ENCODE results near the gene SLC24A3.

SLC24A3 gene

DNA sequence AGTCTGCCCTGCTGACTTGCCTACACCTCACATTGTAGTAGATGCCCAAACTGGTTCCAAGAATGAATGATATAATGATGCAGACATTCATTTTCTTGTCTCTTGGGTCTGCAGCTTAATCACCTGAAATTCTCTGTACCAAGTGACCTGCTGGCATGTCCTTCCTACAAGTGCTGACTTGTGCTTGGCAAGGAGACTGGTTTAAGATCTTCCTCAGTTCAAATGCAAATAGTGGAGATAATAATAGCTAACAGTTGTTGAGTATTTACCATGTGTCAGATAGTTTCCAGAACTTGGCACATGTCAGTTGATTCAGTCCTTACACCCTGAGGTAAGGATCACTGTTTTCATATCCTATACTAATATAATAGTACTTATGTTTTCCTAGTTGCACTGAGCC is 223.4 kb downstream of the SLC24A3 start:
- Mint-ChIP-seq H3K4me1 (ENCODE audit: low read depth) (peaks cover 6% of the 10 kb centered on the region), H3K9me3 (no peaks in the 10 kb centered on the region), H3K36me3 (ENCODE audit: low read depth) (no peaks in the 10 kb centered on the region), H3K4me3 (no peak overlapping the region), H3K27ac (no peak overlapping the region), H3K27me3 (peaks cover 1% of the 10 kb centered on the region)
- intact Hi-C loops (cut with micrococcal nuclease): no loop called here

DNA sequence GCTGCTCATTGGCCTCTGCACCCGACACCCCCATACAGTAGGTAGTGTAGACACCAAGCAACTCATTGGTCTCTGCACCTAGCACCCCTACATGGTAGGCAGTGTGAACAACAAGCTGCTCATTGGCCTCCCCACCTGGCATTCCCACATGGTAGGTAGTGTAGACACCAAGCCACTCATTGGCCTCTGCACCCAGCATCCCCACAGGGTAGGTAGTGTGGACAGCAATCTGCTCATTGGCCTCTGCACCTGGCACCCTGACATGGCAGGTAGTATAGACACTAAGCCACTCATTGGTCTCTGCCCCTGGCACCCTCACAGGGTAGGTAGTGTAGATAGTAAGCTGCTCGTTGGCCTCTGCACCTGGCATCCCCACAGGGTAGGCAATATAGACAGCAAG is 226.0 kb downstream of the SLC24A3 start:
- Mint-ChIP-seq H3K27me3 (peaks cover 1% of the 10 kb centered on the region), H3K9me3 (peaks cover 10% of the 10 kb centered on the region), H3K4me3 (no peak overlapping the region), H3K4me1 (ENCODE audit: low read depth) (peaks cover 6% of the 10 kb centered on the region), H3K36me3 (ENCODE audit: low read depth) (no peaks in the 10 kb centered on the region), H3K27ac (no peak overlapping the region)
- intact Hi-C loops (cut with micrococcal nuclease): no loop called here

DNA sequence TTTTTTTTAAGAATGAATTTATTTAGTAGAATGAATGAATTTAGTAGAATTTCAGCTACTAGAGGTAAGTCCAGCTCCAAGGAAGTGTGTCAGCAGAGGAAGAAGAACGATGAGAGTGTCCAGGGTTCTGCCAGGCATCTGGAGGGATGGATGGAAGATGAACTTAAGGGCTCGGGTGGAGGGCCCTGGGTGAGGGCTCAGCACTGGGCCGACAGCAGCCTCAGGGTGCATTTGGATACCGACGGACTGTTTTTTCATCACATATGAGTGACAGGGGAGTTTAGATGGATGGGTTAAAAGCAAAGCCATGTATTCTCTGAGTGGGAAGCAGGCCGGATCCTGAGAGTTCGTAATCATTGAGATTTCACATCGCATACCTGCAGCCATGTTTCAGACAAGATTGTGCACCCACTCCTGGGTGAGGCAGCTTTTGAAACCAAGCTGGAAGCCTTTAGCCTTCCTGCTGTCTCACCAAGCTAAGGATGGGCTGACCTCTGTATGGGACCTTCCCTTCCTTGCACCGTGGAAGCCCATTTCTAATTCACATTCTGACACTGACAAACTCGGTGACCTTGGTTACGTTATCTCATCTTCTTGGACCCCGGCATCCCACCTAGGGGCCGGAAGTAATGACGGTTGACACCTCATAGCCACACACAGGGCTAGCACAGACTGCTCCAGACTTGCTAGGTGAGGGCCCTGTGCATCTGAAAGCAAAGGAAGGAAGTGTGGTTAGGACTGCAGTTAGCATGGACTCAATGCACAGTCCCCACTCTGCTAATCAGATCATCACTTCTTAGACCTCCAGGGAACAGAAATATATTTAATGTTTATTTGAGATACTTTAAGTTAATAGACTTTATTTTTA is 228.5 kb downstream of the SLC24A3 start:
- no peaks in the 10 kb centered on the region for H3K36me3 Mint-ChIP-seq (ENCODE audit: low read depth)
- intact Hi-C loops (cut with micrococcal nuclease): no loop called here

DNA sequence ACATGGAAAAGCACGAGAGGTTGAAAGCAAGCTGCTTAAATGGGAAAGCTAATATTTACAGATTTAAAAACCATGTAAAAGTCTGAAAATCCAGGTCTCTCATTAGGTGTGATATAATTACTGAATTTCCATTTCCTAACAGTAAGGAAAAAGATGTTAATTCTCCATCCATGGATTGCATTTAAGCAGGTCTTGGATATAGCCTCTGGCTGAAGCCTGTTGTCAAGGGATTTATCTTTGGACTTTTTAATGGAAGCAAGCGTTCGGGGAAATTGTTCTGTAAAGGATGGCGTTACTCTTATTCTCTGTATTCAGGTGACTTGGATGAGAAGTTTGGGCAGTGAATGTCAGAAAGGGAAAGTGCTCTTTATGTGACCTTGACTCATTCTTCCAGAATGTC is 233.8 kb downstream of the SLC24A3 start:
- no peak overlapping the region for H3K4me3 Mint-ChIP-seq
- intact Hi-C loops (cut with micrococcal nuclease): no loop called here
- H3K27ac Mint-ChIP-seq: no peak overlapping the region

More for the DNA sequence above, 228.5 kb downstream of the SLC24A3 start:
- no peaks in the 10 kb centered on the region for H3K4me1 Mint-ChIP-seq (ENCODE audit: low read depth)
- H3K27ac Mint-ChIP-seq: no peak overlapping the region
- peaks cover 1% of the 10 kb centered on the region for H3K27me3 Mint-ChIP-seq
- H3K9me3 Mint-ChIP-seq: peaks cover 32% of the 10 kb centered on the region
- no peak overlapping the region for H3K4me3 Mint-ChIP-seq

DNA sequence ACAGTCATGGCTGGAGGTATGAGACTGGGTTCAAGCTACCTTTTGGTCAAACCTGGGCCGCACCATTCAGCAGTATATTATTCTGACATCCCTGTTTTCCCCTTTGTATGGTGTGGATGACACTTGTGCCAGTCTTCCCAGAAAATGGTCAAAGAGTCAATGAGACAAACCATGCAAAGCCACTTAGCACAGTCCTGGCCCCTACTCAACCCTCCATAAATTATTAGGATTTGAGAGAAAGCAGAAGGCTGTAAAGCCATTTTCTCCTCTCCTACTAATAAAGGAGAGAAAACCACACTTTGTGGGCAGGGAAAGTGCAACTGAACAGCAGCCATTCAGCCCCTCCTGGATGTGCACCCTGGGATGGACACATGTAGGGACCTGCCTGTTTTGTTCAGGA is 236.2 kb downstream of the SLC24A3 start:
- Mint-ChIP-seq H3K27me3 (no peaks in the 10 kb centered on the region), H3K9me3 (peaks cover 20% of the 10 kb centered on the region), H3K4me3 (no peak overlapping the region), H3K27ac (no peak overlapping the region), H3K36me3 (ENCODE audit: low read depth) (no peaks in the 10 kb centered on the region), H3K4me1 (ENCODE audit: low read depth) (peaks cover 16% of the 10 kb centered on the region)
- intact Hi-C loops (cut with micrococcal nuclease): no loop called here

More for the DNA sequence above, 233.8 kb downstream of the SLC24A3 start:
- H3K27me3 Mint-ChIP-seq: no peaks in the 10 kb centered on the region
- peaks cover 32% of the 10 kb centered on the region for H3K9me3 Mint-ChIP-seq
- H3K4me1 Mint-ChIP-seq (ENCODE audit: low read depth): peaks cover 3% of the 10 kb centered on the region
- H3K36me3 Mint-ChIP-seq (ENCODE audit: low read depth): no peaks in the 10 kb centered on the region

DNA sequence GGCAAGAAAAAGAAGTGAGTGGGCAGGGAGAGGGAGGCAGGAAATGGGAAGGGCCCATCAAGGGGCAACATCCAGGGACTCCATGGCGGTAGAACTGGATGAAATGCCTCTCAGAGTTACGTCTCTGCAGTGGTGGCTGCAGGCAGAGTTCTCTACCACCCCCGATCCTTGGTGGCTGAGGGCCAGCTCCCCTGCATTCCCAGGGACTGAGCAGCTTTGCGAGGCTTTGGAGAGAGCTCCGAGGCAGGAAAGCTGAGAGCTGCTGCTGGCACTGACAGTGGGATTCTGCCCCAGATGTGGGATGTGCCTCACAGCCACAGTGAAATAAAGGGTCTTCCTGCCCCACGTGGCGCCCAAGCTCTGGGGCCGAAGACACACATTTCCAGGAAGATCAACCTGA is 236.6 kb downstream of the SLC24A3 start:
- Mint-ChIP-seq H3K4me1 (ENCODE audit: low read depth) (peaks cover 16% of the 10 kb centered on the region), H3K9me3 (peaks cover 16% of the 10 kb centered on the region), H3K4me3 (no peak overlapping the region), H3K27me3 (no peaks in the 10 kb centered on the region), H3K27ac (no peak overlapping the region), H3K36me3 (ENCODE audit: low read depth) (no peaks in the 10 kb centered on the region)
- intact Hi-C loops (cut with micrococcal nuclease): no loop called here

DNA sequence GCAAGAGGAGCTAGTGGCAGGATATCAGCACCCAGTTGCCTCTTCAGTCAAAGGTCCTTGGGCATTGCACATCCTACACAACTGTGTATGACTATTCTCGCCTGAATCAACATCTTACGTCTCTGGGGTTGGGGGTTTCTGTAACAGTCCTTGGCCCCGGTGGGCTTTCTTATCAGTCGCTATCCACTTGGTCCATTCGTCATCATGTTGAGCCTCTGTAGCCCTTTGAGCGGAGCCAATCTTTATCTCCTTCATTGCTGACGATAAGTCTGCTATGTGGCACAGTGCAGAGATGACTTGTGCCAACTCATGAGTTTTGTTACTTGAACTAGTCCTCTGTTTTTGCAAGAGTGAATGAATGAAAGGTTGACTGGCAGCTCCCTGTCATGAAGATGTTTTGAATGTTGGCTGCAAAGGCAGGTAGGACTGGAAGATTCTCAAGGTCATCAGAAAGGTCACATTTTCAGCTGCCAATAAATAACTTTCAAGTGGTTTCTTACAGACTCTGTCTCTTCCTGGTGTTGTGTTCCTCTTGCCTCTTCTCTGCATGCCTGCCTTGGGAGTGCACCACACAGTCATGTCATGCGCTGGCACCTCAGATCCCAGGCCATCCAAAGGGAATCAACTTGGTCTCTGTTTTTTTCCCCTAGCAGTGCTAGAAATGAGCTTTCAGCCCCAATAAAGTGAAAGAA is 238.9 kb downstream of the SLC24A3 start:
- H3K4me3 Mint-ChIP-seq: no peak overlapping the region
- no peaks in the 10 kb centered on the region for H3K9me3 Mint-ChIP-seq
- peaks cover 20% of the 10 kb centered on the region for H3K4me1 Mint-ChIP-seq (ENCODE audit: low read depth)
- intact Hi-C loops (cut with micrococcal nuclease): no loop called here
- H3K36me3 Mint-ChIP-seq (ENCODE audit: low read depth): no peaks in the 10 kb centered on the region
- no peak overlapping the region for H3K27ac Mint-ChIP-seq
- H3K27me3 Mint-ChIP-seq: no peaks in the 10 kb centered on the region

DNA sequence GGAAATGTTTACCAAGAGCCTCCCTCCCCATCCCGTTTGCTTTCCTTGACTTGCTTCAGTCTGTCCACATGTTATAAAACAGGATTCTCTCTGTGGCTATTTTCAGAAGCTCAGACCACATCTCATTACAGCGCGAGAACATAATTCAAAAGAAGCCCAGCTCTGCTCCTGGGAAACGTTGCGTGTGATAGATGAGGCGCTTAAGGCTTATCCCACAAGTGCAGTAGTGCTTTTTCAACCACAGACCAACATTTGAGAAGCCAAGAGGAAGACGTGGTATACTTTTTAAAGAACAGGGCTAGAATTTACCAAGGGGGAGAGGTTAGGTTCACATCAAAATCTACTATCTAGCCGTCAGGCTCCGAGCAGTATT is 239.5 kb downstream of the SLC24A3 start:
- Mint-ChIP-seq H3K4me1 (ENCODE audit: low read depth) (peaks cover 24% of the 10 kb centered on the region), H3K27me3 (no peaks in the 10 kb centered on the region), H3K9me3 (no peaks in the 10 kb centered on the region), H3K36me3 (ENCODE audit: low read depth) (no peaks in the 10 kb centered on the region), H3K4me3 (no peak overlapping the region), H3K27ac (no peak overlapping the region)
- intact Hi-C loops (cut with micrococcal nuclease): no loop called here

DNA sequence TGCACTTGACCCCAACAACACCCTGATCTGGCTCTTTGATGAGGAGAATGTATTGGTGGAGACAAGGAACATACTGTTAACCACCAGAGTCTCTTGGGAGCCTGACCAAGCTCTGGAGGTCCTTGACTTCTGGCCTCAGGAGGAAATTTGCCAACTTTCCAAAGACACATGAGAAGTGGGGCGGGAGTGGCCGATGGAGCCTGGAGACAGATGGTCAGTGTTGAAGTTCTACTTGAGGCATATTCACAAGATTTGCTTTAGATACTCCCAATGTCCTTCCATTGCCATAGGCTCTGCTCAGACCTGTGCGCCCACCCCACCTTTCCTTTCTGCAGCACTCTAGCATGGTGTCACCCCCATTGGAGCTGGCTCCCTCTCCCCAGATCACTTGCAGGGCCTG is 241.0 kb downstream of the SLC24A3 start:
- Mint-ChIP-seq H3K36me3 (ENCODE audit: low read depth) (no peaks in the 10 kb centered on the region), H3K4me1 (ENCODE audit: low read depth) (peaks cover 24% of the 10 kb centered on the region), H3K27me3 (no peaks in the 10 kb centered on the region), H3K9me3 (no peaks in the 10 kb centered on the region), H3K27ac (no peak overlapping the region), H3K4me3 (no peak overlapping the region)
- intact Hi-C loops (cut with micrococcal nuclease): no loop called here

DNA sequence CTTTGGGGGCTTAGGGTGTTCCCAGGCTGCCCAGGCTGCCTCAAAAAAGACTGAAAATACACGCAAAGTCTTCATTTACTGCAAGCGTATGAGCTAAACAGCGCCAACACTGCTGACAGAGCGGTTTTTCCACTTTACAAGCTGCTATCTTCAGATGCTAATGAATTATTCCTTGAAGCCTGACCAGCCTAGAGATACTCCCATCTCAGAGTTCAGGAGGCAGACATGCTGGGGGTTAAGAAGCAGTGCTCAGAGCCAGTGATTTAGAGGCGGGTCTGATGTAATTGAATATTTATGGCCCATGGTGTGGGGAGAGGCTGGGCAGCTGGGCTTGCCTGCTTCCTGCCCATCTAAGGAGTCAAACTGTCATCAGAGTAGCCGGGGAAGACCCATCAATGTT is 241.4 kb downstream of the SLC24A3 start:
- H3K27ac Mint-ChIP-seq: no peak overlapping the region
- H3K4me1 Mint-ChIP-seq (ENCODE audit: low read depth): peaks cover 24% of the 10 kb centered on the region
- H3K4me3 Mint-ChIP-seq: no peak overlapping the region
- intact Hi-C loops (cut with micrococcal nuclease): no loop called here
- H3K27me3 Mint-ChIP-seq: no peaks in the 10 kb centered on the region
- H3K9me3 Mint-ChIP-seq: no peaks in the 10 kb centered on the region
- H3K36me3 Mint-ChIP-seq (ENCODE audit: low read depth): no peaks in the 10 kb centered on the region

DNA sequence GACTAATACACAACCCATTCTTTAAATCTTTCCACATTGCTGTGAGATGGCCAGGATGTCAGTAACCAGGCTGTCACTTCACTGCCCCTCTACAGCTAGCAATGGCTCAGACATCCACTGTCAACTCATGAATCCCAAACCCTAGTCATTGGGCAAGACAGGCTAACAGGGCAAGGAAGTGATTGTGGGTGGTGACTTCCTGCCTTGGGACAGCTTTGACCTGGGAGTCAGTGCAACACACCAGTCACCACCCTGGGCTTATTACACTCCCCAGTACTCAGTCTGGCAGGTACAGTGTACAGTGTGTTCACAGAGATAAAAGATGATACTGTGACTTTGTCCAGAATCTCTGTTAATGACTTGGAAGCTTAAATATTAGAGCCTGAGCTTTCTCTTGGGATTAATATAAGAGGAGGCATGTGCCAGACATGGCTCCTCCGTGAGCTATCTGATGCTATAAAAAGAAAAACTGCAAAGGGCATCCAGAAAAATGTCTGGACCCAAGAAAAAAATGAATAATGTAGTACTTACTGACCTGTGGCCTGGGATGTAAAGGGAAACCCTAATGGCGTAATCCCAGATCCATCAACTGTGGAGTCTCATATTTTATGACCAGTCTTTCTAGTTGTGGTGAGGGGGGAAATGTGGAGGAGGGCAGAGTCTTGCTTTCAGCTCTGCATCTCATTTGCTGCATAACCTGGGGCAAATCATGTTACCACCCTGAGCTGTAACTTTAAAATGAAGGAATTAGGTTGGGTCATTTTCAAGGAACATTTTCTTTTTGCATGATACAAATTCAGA is 244.4 kb downstream of the SLC24A3 start:
- no peak overlapping the region for H3K4me3 Mint-ChIP-seq
- H3K36me3 Mint-ChIP-seq (ENCODE audit: low read depth): no peaks in the 10 kb centered on the region
- intact Hi-C loops (cut with micrococcal nuclease): no loop called here
- no peaks in the 10 kb centered on the region for H3K27me3 Mint-ChIP-seq
- H3K27ac Mint-ChIP-seq: no peak overlapping the region
- H3K9me3 Mint-ChIP-seq: no peaks in the 10 kb centered on the region
- H3K4me1 Mint-ChIP-seq (ENCODE audit: low read depth): peaks cover 16% of the 10 kb centered on the region

DNA sequence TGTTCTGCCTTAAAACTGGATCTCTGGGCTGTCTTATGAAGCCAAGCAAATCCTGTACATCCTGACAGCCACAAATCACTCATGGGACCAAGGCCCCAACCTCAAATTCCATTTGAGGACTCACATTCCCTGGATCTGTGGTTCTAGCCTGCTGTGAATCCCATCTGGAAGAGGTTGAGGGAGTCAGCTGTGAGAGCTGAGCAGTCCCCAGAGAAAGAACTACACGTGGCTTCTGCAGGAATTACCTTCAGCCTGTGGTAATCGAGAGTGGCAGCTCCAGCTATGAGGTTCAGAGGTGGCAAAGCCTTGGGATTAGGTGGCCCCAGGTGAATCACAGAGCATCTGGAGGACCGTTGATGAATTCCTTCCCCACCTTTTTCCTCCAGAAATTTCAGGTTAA is 245.2 kb downstream of the SLC24A3 start:
- no peak overlapping the region for H3K4me3 Mint-ChIP-seq
- no peaks in the 10 kb centered on the region for H3K9me3 Mint-ChIP-seq
- H3K4me1 Mint-ChIP-seq (ENCODE audit: low read depth): peaks cover 8% of the 10 kb centered on the region
- H3K36me3 Mint-ChIP-seq (ENCODE audit: low read depth): no peaks in the 10 kb centered on the region
- H3K27me3 Mint-ChIP-seq: no peaks in the 10 kb centered on the region
- intact Hi-C loops (cut with micrococcal nuclease): no loop called here
- no peak overlapping the region for H3K27ac Mint-ChIP-seq

DNA sequence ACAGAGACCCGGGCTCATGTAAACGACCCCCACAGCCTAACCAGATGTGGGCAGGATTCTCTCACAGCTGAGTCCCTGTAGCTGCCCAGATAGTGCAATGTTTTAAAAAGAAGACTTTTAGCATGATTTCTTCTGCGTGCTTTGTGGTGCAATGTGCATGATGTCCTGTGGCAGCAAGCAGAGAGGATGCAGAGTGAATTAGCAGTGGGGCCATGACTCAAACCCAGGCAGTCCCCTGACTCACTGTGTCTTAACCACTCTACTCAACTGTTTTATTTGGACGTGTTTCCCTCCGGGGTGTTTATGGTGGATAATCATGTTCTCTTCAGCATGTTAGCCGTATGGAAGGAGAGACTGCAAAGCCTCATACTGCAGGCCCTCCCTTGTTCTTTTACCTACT is 247.9 kb downstream of the SLC24A3 start:
- Mint-ChIP-seq H3K9me3 (no peaks in the 10 kb centered on the region), H3K36me3 (ENCODE audit: low read depth) (no peaks in the 10 kb centered on the region), H3K4me3 (no peak overlapping the region), H3K27me3 (no peaks in the 10 kb centered on the region), H3K4me1 (ENCODE audit: low read depth) (peaks cover 8% of the 10 kb centered on the region), H3K27ac (no peak overlapping the region)
- intact Hi-C loops (cut with micrococcal nuclease): no loop called here

DNA sequence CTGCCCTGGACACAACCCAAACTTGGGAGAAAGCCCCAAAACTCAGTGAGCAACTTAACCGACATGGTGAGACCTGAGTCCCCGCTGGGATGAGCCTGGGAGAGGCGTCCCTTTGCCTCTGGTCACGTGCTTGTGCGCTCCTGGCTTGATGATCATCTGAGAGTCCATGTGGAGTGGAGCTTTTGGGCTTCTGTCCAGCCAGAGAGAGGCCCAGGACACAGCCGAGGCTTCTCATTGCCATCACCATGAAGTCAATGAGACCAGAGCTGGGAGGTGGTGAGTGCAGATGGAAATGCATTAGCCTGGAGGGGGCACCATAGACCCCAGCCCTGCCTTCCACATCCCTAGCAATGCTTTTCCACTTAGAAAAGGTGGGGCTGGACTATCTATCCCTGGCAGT is 250.0 kb downstream of the SLC24A3 start:
- Mint-ChIP-seq H3K4me3 (no peak overlapping the region), H3K36me3 (ENCODE audit: low read depth) (no peaks in the 10 kb centered on the region), H3K27me3 (no peaks in the 10 kb centered on the region), H3K4me1 (ENCODE audit: low read depth) (no peaks in the 10 kb centered on the region), H3K27ac (no peak overlapping the region), H3K9me3 (no peaks in the 10 kb centered on the region)
- intact Hi-C loops (cut with micrococcal nuclease): no loop called here

Measured in dendritic cell treated with granulocyte-macrophage colony-stimulating factor and Interleukin-4, amounts not matched to agents 40 ng/mL and 50 ng/mL, for 4 days (primary cell).